Peyer's patch (tissue), 4 donors: ENCODE measurements around the gene ITPKB. TPM values are rescaled to one million over a fixed set of nuclear protein-coding genes. Genes with fewer than 3 reads are reported as not detected.

Source experiments
- DNase-seq, 3 donors: peaks; one replicate each; pipeline ENCODE4 v3.0.0-alpha.2; 2017 to 2019
- H3K27ac ChIP-seq, 4 donors: fragments of 200-600 bp; sonication (generic); one replicate each; pipeline ENCODE4 v1.5.1; 2016 to 2019
- H3K27me3 ChIP-seq, 2 donors: fragments of 200-600 bp; sonication (generic); one replicate each; pipeline ENCODE4 v1.5.1; 2019
- H3K36me3 ChIP-seq, 3 donors: fragments of 200-600 bp; sonication (generic); one replicate each; pipeline ENCODE4 v1.5.1; 2016 to 2019
- H3K4me1 ChIP-seq, 4 donors: fragments of 200-600 bp; sonication (generic); one replicate each; pipeline ENCODE4 v1.5.1; 2016 to 2019
- H3K4me3 ChIP-seq, 4 donors: fragments of 200-600 bp; sonication (generic); 1 replicate in 3 of 4; 2 replicates in 1 of 4; pipeline ENCODE4 v1.5.1; 2016 to 2019; ENCODE audit warnings: mild to moderate bottlenecking in 1 of 4
- H3K9me3 ChIP-seq, 4 donors: fragments of 200-600 bp; sonication (generic); one replicate each; pipeline ENCODE4 v1.5.1; 2016 to 2019; ENCODE audit warnings: mild to moderate bottlenecking in 1 of 4
- CTCF ChIP-seq, 6 experiments: fragments of 450-650 bp in 4 of 6; fragments of 200-600 bp in 2 of 6; sonication (generic) in 1 of 6; IDR thresholded peaks; one replicate each; pipeline ENCODE4 v1.5.1; 2017 to 2019; ENCODE audit warnings: antibody characterized with exemption in 6 of 6, mild to moderate bottlenecking in 3 of 6, moderate library complexity in 1 of 6
- POLR2A ChIP-seq, 2 donors: fragments of 450-650 bp; IDR thresholded peaks; one replicate each; pipeline ENCODE4 v1.5.1; 2017; ENCODE audit warnings: antibody characterized with exemption in 2 of 2, mild to moderate bottlenecking in 2 of 2, moderate library complexity in 2 of 2
- total RNA-seq, 4 donors: library from RNA; depleted of rRNA; stranded (reverse); fragments of >200 nt; gene quantifications; one replicate each; pipeline ENCODE4 v1.1.0, GENCODE V29; 2016

ITPKB gene
- total RNA-seq, 4 donors from 2014 or later, result 9.5 to 36.3 (median 23.0) TPM

- Histone ChIP-seq H3K36me3 (peaks cover 0 to 31% (median 0%) of the 10 kb centered on the region in 3 donors), H3K27ac (no peak overlapping the region)
- no peak for DNase-seq
Measured at GRCh38 chr1:226648421-226648820, 90.7 kb downstream of the ITPKB start.

GRCh38 chr1:226647719-226648118, 91.4 kb downstream of the ITPKB start:
- H3K36me3 ChIP-seq, result peaks cover 0 to 31% (median 0%) of the 10 kb centered on the region in 3 donors
- H3K4me3 ChIP-seq, result no peak overlapping the region
- H3K27ac ChIP-seq, result peak overlapping the region in 1 of 4 donors; percentile 51
- TF ChIP-seq POLR2A (IDR thresholded peaks at IDR 0.05) (no peak), CTCF (IDR thresholded peaks at IDR 0.05) (no peak)
- H3K4me1 ChIP-seq, result peaks cover 0 to 28% (median 24%) of the 10 kb centered on the region in 4 donors
- H3K27me3 ChIP-seq, result no peaks in the 10 kb centered on the region
- no peaks in the 10 kb centered on the region for H3K9me3 ChIP-seq
- DNase-seq, result no peak

More at GRCh38 chr1:226648421-226648820, 90.7 kb downstream of the ITPKB start:
- H3K4me1 ChIP-seq, result peaks cover 0 to 29% (median 23%) of the 10 kb centered on the region in 4 donors
- H3K4me3 ChIP-seq, result no peak overlapping the region
- TF ChIP-seq CTCF (IDR thresholded peaks at IDR 0.05) (no peak), POLR2A (IDR thresholded peaks at IDR 0.05) (no peak)
- no peaks in the 10 kb centered on the region for H3K9me3 ChIP-seq
- H3K27me3 ChIP-seq, result no peaks in the 10 kb centered on the region

- TF ChIP-seq CTCF (IDR thresholded peaks at IDR 0.05), result no peak
- no peak for TF ChIP-seq POLR2A (IDR thresholded peaks at IDR 0.05)
- Histone ChIP-seq H3K36me3 (peaks cover 0 to 32% (median 0%) of the 10 kb centered on the region in 3 donors), H3K9me3 (no peaks in the 10 kb centered on the region), H3K27me3 (no peaks in the 10 kb centered on the region), H3K4me1 (peaks cover 0 to 26% (median 24%) of the 10 kb centered on the region in 4 donors), H3K27ac (peak overlapping the region in 2 of 4 donors; percentile 19 to 51), H3K4me3 (no peak overlapping the region)
- no peak for DNase-seq
Measured at GRCh38 chr1:226646870-226647449, 92.1 kb downstream of the ITPKB start.

- peak in 1 of 3 donors; percentile 31 for DNase-seq
- Histone ChIP-seq H3K27ac (peak overlapping the region in 2 of 4 donors; percentile 19 to 51), H3K4me1 (peaks cover 0 to 26% (median 24%) of the 10 kb centered on the region in 4 donors), H3K36me3 (peaks cover 0 to 38% (median 0%) of the 10 kb centered on the region in 3 donors), H3K4me3 (no peak overlapping the region), H3K27me3 (no peaks in the 10 kb centered on the region), H3K9me3 (no peaks in the 10 kb centered on the region)
- TF ChIP-seq CTCF (IDR thresholded peaks at IDR 0.05), result no peak
- no peak for TF ChIP-seq POLR2A (IDR thresholded peaks at IDR 0.05)
Measured at GRCh38 chr1:226646026-226646869, 92.8 kb downstream of the ITPKB start.

GRCh38 chr1:226645279-226645976, 93.7 kb downstream of the ITPKB start:
- peak in 1 of 3 donors; percentile 29 for DNase-seq
- no peaks in the 10 kb centered on the region for H3K9me3 ChIP-seq
- H3K27me3 ChIP-seq, result no peaks in the 10 kb centered on the region
- H3K36me3 ChIP-seq, result peaks cover 0 to 44% (median 0%) of the 10 kb centered on the region in 3 donors
- H3K27ac ChIP-seq, result peak overlapping the region in 2 of 4 donors; percentile 51 to 76
- H3K4me3 ChIP-seq, result no peak overlapping the region
- TF ChIP-seq POLR2A (IDR thresholded peaks at IDR 0.05), result no peak
- no peak for TF ChIP-seq CTCF (IDR thresholded peaks at IDR 0.05)
- peaks cover 0 to 26% (median 24%) of the 10 kb centered on the region in 4 donors for H3K4me1 ChIP-seq
